HCEC 1CT (cell line): Measurements from ENCODE around the gene GRAPL.
"Not testable (repeated sequence)": the region's sequence is repeated elsewhere in the genome, so short reads cannot be mapped to it uniquely, and the experiment has no call there.

ENCODE experiments used
- DNase-seq: peaks from one replicate; pipeline ENCODE4 v3.0.0-alpha.2; 2017

Gene GRAPL

DNA sequence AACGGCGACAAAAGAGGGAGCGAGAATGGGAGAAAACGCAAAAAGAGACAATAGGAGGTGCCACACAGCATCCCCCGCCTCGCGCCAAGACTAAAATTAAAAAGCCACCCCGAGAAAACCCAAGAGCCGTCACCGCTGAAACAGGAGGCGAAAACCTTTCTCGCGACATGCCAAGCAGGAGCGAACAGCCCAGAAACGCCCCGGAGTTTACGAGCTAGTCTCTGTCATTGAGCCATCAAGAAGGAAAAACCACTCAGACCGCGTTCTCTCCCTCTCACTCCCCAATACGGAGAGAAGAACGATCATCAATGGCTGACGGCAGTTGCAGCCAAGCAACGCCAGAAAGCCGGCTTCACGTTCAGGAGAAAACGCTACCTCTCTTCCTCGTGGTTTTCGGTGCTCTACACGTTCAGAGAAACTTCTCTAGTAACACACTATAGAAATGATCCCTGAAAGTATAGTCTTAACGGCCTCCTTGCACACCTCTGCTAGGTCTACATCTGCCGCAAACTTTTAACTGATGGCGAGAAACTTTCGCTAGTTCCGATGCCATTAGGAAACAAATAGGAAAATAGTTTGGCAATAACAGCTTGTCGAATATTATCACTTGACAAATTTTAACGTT lies 62.5 kb downstream of the GRAPL start:
- DNase-seq = not testable (repeated sequence)

DNA sequence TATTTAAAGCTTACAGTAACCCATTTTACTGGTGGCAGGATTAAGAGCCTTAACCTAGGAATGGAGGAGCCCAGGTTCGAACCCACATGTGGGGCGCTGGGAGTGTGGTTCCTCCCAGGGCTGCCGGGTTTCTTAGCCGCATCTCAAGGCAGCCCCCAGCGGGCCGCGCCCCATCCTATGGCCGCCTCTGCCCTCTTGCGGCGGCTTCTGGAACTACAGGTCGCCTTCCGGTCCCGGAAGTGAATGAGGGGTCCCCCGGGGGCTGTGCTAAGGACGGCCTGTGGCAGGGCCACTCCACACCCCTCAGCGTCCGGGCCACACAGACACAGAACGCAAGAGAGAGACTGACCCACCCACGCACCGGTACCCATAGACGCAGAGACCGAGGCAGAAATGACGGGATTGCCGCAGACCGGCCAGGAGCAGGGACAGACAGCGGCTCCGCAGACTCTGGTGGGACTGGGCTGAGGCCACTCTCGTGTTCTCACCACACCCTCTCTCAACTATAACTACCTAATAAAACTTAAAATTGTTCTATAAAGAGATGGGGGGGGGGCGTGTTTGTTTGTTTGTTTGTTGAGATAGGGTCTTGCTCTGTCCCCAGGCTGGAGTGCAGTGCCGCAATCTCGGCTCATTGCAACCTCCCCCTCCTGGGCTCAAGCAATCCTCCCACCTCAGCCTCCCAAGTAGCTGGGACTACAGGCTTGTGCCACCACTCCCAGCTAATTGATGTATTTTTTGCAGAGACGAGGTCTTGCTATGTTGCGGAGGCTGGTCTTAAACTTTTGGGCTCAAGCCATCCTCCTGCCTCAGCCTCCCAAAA lies 69.2 kb downstream of the GRAPL start:
- not testable (repeated sequence) for DNase-seq

DNA sequence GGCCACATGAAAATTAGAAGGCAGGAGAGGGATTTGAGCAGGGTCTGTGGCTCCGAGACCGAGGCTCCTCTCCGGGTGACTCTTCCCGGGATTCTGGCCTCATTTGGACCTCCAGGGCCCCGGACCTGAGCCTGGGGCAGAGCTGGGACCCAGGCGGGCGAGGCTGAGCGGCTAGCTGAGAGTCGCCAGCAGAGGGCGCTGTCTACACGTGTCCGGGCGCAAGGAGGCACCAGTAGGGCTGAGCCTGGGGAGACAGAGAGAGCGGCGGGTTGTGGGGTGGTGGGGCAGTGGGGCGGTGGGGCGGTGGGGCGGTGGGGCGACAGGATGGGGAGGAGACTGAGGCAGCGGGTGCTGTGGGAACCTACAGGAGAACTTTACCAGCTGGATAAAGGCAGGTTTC lies 75.1 kb downstream of the GRAPL start:
- not testable (repeated sequence) for DNase-seq

DNA sequence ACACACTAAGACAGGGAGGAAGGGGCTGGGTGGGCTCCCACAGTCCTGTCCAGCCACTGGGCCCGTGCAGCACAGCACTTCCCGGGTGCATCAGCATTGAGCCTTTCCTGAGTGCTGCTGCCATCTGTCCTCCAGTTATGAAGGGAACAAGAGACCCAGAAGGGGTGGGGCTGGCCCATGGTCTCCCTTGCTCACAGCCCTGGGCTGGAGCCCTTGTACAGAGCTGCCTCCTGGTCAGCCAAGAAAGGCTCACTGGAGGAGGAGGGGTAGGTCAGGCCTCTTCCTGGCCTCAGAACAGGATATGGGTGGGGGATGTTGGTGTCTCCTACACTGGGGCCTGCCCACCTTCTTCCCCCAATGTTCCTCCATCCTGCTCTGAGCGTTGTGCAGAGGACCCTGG lies 76.0 kb downstream of the GRAPL start:
- DNase-seq = not testable (repeated sequence)
